Cardiac fibroblast (primary cell): Measurements from ENCODE around the gene CCSER1.

ENCODE experiments used
- DNase-seq, 2 donors: peaks; one replicate each; pipeline versions ENCODE4 v3.0.0 to v3.0.0-alpha.2; 2010; ENCODE audit warnings: low read depth in 2 of 2
- H3K4me3 ChIP-seq, 2 donors: replicated peaks in 1 of 2; 1 replicate in 1 of 2; 2 replicates in 1 of 2; pipeline ENCODE4 v1.5.1; 2011; ENCODE audit warnings: low read depth in 2 of 2, low read length in 2 of 2, mild to moderate bottlenecking in 2 of 2, moderate library complexity in 1 of 2
- TF ChIP-seq, protein P1 (sequence below): IDR thresholded peaks from one replicate; pipeline ENCODE4 v1.5.1; 2011; ENCODE audit warnings: low read depth, mild to moderate bottlenecking, low read length, inconsistent platforms

Gene CCSER1

DNA sequence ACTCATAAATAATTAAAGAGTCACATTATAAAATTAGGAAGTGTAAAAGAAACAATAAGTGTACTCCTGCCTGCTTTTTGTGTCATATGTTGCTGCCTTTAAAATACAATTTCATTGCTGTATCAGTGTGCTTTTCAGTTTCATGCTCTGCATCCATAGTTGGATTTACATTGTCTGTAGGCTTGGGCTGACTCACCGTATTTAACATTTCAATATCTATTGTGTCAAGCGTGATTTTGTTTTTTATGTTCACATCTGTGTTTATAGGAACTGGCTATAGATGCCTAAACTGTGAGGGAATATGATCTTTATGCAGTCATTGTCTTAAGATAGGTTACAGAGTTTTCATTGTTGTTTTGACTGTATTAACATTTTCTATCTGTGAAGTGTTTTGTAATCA is 18.1 kb downstream of the CCSER1 start:
- no peak for DNase-seq
- TF ChIP-seq, protein P1, sequence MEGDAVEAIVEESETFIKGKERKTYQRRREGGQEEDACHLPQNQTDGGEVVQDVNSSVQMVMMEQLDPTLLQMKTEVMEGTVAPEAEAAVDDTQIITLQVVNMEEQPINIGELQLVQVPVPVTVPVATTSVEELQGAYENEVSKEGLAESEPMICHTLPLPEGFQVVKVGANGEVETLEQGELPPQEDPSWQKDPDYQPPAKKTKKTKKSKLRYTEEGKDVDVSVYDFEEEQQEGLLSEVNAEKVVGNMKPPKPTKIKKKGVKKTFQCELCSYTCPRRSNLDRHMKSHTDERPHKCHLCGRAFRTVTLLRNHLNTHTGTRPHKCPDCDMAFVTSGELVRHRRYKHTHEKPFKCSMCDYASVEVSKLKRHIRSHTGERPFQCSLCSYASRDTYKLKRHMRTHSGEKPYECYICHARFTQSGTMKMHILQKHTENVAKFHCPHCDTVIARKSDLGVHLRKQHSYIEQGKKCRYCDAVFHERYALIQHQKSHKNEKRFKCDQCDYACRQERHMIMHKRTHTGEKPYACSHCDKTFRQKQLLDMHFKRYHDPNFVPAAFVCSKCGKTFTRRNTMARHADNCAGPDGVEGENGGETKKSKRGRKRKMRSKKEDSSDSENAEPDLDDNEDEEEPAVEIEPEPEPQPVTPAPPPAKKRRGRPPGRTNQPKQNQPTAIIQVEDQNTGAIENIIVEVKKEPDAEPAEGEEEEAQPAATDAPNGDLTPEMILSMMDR, result no peak
- H3K4me3 ChIP-seq, result no peak overlapping the region

DNA sequence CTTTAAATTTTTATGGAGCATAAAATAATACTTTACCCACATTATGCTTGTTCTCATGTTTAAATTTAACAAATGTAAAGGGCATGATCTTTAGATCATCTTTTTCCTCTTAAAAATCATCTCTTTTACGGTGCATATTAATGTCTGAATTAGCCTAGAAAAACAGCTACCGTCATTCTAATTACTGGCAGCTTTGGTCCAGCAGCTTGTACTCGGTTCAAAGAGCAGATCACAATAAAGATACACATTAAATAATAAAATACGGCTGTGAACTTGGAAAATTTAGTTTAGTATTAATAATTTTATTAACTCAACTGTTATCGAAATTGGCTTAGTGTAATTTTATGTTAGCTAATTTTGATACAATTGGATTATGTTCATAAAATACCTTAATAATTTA is 19.1 kb downstream of the CCSER1 start:
- H3K4me3 ChIP-seq, result no peak overlapping the region

DNA sequence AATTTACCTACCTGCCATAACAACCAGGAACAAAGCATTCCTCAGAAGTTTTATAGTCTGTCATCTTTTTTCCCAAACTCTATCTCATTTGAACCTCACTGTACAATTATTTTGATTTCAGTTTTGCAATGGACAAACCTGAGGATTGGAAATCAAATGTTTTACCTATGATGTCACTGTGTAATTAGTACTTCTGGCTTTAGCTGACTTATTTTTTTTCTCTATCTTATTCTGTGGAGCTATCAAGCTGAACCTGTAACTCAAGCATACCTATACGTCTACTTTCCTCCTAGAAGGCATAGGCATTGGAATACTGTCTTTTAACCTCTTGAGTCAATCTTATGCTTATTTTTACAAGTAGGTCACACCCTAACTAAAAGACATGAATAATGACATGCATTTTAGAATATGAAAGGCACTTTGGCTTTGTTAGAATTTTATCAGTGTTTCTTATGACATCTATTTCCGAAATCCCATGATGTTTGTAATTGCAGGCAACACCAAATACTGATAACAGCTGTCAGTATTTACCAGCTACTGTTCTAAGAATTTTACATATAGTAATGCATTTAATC is 21.5 kb downstream of the CCSER1 start:
- no peak overlapping the region for H3K4me3 ChIP-seq
- TF ChIP-seq, protein P1, result no peak
- DNase-seq, result no peak

More for the DNA sequence above, 19.1 kb downstream of the CCSER1 start:
- DNase-seq, result no peak
- TF ChIP-seq, protein P1, result no peak

DNA sequence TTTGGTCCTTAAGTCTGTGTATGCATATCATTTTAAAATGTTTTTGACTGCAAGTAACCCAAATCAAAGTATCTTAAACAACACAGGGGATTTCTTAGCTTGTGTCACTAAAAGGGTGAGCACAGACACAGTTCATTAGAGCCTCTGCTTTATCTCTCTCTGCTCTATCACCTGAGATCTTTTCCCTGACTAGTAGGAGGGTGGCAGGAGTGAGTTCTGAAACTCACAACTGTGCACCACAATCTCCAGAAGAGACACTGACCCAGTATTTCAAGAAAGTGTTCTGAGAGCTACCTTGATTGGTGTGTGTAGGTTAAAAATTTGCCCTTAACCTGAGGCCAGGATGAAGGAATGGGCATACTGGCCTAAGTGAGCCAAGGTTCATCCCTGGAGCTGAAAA is 24.8 kb downstream of the CCSER1 start:
- TF ChIP-seq, protein P1, result no peak
- no peak for DNase-seq

DNA sequence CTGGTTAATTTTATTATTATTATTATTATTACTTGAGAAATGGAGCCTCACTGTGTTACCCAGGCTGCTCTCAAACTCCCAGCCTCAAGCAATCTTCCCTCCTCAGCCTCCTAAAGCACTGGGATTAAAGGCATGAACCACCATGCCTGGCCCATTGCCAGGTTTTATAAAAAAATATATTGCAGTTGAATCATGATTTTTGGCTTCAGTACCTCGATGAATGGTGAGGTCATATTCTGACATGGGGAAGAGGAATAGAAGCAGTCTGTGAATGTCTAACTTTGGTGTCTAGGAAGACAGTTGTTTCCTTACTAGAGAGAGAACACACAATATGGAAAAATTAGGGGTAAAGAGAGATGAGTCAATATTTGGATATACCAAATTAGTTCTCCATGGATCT is 32.0 kb downstream of the CCSER1 start:
- TF ChIP-seq, protein P1, result no peak
- DNase-seq, result peak in 1 of 2 donors; percentile 5
- no peak overlapping the region for H3K4me3 ChIP-seq

More for the DNA sequence above, 24.8 kb downstream of the CCSER1 start:
- no peak overlapping the region for H3K4me3 ChIP-seq

DNA sequence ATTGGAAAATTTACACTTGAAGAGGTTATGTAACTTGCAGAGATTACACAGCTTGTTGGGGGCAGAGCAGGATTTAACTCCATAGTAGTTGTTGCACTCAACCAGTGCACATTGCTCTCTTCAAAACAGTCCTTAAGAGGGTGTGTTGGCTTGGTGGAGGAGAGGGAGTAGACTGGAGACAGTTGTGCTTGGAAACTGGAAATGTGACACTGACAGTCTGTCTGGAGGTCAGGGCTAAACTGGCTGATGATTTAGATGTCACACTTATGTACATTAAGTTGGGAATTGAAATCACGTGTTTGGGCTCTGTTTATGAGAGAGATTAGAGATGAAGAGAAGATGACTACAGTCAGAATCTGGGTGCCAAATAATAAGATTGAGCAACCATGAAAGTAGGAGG is 32.9 kb downstream of the CCSER1 start:
- no peak overlapping the region for H3K4me3 ChIP-seq
- DNase-seq, result no peak
- TF ChIP-seq, protein P1, result no peak

DNA sequence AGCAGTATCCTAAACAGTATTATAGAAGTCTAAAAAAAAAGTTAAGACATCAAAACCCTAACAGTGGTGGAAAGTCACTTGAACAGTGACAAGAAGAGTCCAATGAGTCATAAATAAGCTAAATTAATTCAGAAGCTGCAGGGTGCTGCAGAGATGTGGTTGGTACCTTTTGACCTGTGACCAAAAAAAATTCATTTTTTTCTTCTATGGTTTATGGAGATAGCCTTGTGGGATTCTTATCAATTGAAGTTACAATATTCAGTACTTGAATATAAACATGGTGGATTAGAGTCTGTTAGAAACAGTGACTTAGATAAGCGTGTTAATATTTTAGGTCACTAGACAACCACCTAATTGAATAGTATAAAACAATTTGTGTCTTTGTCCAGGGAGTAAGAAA is 35.4 kb downstream of the CCSER1 start:
- TF ChIP-seq, protein P1, result no peak
- no peak overlapping the region for H3K4me3 ChIP-seq
- DNase-seq, result no peak
